GM21737 (cell line): ENCODE data around the gene LIN7B.

Experiments used
- ATAC-seq: cut with Tn5 transposase; IDR thresholded peaks from one replicate; pipeline ENCODE4 v1.9.1; 2021; ENCODE audit warnings: mild to moderate bottlenecking, moderate library complexity; ENCODE audit not compliant: unreplicated experiment

LIN7B gene

DNA sequence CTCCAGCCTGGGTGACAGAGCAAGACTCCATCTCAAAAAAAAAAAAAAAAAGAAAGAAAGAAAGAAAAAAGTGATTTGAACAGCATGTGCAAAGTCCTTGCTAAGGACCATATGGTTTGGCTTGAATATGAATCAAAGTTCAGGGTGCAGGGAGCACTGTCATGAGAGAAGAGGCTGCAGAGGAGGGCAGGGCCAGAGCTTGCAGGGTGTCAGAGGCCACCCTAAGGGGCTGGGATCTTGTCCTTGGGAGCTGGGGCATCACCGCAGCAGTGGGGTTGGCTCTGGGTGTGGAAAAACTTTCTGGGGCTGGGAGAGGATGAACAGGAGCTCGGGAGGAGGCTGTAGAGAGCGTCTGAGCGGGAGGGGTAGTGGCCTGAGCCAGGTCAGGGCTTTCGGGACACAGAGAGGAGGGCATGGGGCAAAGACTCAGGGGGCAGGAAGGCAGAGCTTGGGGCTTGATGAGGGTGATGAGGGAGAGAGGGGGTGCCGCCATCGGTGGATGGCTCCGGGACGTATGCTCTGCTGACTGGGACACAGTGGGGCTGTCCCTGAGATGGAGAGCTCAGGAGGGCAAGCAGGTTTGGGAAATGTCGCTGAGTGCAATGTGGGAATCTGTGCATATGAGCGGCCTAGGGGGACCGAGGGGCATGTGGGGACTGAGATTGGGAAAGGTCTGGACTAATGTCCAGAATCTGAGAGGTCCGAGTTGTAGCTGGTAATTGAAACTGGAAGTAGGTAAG, 46.5 kb downstream of the LIN7B start:
- ATAC-seq: no peak

DNA sequence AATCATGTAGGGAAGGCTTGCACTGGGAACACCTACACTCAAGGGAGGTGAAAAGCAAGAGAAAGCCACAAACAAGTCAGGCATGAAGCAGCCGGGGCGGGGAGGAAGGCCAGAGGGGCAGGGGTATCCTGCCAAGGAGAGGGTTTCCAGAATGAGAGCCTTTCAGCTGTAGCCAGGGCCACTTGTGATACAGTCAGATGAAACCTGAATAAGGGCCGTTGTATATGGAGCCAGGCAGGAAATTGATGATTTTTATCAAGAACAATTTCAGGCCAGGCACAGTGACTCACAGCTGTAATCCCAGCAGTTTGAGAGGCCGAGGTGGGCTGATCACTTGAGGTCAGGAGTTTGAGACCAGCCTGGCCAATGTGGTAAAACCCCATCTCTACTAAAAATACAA, 47.8 kb downstream of the LIN7B start:
- no peak for ATAC-seq

DNA sequence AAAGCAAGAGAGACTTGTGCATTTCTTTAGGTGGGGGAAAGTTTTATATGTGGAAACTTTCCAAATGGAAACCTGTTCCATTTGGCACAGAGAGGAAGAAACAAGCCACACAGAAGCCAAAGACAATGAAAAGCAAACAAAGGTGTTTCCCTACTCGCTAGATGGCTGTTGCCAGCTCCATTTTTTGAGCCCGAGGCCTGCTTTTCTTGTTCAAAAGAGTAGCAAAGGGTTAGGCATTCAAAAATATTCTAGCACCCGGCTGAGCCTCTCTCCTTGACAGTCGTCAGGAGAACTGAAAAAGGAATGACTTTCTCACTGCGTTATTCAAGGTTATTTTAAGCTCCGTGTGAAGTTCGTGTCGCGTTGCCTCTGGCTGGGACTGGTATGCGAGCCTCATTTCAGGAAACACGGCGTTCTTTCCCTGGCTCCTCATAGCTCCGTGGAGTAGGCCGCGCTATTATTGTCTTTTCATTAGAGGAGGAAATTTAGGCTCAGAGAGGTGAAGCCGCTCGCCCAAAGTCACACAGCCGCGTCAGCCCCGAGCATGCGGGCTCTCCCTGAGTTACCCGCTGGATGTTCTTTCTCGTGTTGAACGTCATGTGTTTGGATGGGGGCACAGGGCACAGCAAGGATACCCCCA, 51.1 kb downstream of the LIN7B start:
- ATAC-seq: no peak

DNA sequence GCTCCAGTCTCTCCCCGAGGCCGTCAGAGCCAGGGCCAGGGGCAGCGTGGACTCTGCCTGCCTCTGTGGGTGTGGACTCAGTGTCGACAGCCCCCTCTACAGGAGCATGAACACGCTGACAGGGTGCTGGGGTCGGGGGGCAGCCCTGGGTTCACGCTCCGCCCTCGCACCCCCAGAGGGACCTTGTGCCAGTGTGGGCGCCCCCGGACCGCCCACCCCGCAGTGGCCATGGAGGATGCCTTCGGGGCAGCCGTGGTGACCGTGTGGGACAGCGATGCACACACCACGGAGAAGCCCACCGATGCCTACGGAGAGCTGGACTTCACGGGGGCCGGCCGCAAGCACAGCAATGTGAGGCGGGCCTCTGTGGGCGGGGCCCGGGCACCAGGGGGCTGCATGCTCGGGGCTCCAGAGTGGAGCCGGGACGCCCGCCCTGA, 51.7 kb downstream of the LIN7B start:
- ATAC-seq: no peak

DNA sequence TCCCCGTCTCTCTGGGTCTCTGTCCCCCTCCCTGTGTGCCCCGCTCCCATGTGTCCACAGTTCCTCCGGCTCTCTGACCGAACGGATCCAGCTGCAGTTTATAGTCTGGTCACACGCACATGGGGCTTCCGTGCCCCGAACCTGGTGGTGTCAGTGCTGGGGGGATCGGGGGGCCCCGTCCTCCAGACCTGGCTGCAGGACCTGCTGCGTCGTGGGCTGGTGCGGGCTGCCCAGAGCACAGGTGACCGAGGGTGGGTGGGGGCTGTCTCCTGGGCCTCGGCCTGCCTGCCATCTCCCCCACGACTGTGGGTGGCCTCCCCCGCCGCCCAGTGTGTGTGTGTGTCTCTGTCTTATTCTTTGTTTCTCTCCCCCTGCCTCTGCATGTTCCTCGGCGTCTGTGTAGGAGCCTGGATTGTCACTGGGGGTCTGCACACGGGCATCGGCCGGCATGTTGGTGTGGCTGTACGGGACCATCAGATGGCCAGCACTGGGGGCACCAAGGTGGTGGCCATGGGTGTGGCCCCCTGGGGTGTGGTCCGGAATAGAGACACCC, 53.8 kb downstream of the LIN7B start:
- ATAC-seq: no peak
